HG02798 (cell line): ENCODE measurements around the gene CFAP46.
"Not testable (repeated sequence)": the region's sequence is repeated elsewhere in the genome, so short reads cannot be mapped to it uniquely, and the experiment has no call there.

Experiments used
- ATAC-seq: cut with Tn5 transposase; IDR thresholded peaks from one replicate; pipeline ENCODE4 v1.9.1; 2021; ENCODE audit warnings: mild to moderate bottlenecking; ENCODE audit not compliant: unreplicated experiment, poor library complexity

CFAP46 gene

DNA sequence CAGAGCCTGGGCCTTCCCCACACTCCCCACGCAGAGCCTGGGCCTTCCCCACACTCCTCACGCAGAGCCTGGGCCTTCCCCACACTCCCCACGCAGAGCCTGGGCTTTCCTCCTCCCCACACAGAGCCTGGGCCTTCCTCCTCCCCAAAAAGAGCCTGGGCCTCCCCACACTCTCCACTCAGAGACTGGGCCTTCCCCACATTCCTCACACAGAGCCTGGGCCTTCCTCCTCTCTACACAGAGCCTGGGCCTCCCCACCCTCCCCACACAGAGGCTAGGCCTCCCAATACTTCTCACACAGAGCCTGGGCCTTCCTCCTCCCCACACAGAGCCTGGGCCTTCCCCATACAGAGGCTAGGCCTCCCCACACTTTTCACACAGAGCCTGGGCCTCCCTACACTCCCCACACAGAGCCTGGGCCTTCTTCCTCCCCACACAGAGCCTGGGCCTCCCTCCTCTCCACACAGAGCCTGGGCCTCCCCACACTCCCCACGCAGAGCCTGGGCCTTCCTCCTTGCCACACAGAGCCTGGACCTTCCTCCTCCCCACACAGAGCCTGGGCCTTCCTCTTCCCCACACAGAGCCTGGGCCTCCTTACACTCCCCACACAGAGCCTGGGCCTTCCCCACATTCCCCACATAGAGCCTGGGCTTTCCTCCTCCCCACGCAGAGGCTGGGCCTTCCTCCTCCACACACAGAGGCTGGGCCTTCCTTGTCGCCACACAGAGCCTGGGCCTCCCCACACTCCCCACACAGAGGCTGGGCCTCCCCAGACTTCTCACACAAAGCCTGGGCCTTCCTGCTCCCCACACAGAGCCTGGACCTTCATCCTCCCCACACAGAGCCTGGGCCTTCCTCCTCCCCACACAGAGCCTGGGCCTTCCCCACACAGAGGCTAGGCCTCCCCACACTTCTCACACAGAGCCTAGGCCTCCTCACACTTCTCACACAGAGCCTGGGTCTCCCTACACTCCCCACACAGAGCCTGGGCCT lies 10.8 kb downstream of the CFAP46 start:
- ATAC-seq: not testable (repeated sequence)

DNA sequence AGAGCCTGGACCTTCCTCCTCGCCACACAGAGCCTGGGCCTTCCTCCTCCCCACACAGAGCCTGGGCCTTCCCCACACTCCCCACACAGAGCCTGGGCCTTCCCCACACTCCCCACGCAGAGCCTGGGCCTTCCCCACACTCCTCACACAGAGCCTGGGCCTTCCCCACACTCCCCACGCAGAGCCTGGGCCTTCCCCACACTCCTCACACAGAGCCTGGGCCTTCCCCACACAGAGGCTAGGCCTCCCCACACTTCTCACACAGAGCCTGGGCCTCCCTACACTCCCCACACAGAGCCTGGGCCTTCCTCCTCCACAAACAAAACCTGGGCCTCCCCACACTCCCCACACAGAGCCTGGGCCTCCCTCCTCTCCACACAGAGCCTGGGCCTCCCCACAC lies 11.7 kb downstream of the CFAP46 start:
- ATAC-seq: not testable (repeated sequence)

DNA sequence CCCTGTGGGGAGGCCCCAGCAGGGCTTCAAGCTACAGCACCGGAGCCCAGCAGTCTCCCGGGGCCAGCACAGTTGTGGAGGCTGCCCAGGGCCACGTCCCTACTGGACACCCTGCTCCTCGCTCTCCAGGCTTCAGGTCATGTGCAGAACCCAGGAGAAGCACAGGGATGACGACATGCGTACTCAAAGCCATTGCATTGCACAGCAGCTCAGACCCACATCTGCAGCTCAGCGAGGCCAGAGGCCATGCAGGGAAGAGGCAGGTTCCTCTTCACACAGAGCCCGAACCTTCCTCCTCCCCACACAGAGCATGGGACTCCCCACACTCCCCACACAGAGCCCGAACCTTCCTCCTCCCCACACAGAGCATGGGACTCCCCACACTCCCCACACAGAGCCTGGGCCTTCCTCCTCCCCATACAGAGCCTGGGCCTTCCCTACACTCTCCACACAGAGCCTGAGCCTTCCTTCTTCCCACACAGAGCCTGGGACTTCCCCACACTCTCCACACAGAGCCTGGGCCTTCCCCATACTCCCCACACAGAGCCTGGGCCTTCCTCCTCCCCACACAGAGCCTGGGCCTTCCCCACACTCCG lies 12.3 kb downstream of the CFAP46 start:
- ATAC-seq: no peak

DNA sequence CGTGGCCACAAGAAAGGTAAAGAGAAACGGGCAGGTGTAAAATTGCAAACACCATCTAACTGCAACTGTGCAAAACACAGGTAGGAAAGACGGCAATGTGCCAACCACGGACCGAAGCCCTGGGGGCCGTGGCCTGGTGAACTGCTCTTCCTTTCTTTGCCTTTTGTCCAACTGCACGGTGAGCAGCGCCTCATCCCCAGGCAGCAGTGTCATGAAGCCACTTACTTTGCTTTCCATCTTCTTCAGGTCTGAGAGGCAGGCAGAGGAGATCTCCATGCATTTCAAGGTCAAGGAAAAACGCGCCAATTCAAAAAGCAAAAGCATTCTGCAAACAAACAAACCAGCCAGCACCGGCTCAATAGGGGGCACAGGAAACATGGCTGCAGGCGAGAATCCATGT lies 12.9 kb downstream of the CFAP46 start:
- no peak for ATAC-seq

DNA sequence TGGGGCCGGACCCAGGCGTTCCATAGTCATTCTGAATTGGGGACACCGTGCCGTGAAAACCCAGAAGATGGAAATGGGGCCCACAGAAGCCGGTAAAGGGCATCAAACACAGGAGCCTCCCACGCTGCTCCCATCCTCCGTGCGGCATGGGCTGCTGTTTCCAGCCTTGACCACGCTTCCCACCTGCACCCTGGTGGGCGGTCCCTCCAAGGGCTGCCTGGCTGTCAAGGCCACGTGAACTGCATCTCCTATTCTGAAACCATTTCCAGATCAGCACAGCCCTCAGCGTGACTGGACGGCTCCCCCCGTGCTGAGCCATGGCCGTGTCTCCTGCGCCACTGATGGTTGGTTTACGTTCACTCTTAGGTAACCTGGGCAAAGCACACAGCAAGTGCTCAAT lies 14.1 kb downstream of the CFAP46 start:
- ATAC-seq: no peak

DNA sequence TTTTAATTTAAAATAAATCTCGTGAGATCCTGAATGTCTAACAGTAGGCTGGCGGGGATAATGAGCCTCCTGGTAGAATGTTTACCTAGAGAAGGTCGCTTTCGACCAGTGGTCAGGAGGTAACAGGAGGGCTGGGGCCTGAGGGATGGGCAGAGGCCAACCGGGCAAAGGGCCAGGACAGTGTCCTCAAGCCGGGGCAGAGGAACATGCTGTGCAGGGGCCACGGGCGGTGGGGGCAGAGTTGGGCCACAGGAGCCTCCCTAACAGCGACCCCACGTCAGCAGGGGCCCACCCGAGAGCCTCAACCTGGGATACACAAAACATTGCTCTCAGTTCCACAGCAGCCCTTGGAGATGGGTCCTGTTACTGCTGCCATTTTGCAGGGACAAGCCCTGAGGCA lies 14.5 kb downstream of the CFAP46 start:
- no peak for ATAC-seq

DNA sequence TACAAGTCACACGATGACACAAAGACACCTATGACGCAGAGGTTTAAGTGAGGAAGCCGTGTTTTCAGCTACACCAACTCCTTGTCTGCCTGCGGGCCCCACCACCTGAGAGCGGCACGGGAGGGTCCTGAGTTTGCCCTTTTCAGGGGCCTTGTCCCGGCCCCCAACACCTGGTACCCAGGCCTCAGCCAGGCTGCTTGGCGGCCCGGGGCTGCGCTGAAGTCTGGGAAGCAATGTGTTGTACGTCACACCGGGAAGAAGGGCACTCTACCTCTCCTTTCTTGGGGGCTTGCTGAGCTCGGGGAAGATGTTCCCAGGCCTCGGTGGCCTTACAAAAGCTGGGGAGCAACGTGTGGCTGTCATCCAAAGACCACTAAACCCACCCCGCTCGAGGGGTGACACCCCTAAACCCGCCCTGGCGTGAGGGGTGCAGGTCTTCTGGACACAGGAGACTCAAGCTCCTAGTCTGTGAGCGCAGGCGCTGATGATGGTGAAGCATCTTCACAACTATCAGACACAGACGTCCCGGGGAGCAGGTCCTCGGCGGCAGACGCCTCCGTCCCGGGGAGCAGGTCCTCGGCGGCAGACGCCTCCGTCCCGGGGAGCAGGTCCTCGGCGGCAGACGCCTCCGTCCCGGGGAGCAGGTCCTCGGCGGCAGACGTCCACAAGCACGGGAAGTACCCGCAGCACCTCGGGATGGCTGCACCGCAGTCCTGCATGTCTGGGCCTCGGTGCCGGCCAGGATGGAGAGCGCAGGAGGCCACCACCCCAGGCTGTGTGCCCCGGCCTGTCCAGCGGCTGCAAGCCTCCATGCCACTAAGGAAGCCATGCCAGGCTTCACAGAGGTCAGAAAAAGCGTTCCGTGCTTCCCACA lies 15.4 kb downstream of the CFAP46 start:
- no peak for ATAC-seq

DNA sequence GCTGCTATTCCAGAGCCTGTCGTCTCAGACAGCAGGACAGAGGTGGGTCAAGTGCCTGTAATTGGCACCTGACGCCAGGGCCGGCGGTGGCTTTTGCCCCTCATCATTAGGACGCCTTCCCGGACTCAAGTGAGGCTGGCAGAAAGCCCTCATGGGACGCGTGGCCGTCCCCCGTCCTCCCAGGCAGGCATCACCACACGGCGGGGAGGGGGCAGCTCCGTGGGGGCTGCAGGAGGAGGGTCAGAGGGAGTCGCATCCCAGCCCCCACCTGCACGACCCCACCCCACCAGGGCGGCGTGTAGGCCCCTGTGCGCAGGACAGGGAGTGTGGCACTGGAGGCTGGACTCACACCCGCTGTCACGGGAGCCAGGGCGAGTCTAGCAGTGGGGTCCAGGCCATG lies 16.3 kb downstream of the CFAP46 start:
- ATAC-seq: no peak

DNA sequence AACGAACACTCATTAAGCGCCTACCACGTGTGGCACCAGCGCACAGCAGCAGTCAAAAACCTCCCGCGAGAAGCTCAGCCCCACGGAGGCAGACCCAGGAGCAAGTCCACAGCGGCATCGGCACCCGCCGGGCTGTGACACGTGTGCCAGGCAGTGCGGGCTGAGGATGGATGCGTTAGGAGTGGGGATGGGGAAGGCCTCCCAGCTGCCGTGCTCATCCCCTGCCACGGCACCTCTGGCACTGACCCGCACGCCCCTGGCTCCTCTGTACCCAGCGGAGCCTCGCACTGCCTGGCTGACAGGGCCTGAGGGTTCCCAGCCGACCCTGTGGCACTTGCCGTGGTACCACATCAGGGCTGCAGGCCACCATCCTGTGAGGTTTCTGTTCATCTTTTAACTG lies 16.8 kb downstream of the CFAP46 start:
- ATAC-seq: no peak

DNA sequence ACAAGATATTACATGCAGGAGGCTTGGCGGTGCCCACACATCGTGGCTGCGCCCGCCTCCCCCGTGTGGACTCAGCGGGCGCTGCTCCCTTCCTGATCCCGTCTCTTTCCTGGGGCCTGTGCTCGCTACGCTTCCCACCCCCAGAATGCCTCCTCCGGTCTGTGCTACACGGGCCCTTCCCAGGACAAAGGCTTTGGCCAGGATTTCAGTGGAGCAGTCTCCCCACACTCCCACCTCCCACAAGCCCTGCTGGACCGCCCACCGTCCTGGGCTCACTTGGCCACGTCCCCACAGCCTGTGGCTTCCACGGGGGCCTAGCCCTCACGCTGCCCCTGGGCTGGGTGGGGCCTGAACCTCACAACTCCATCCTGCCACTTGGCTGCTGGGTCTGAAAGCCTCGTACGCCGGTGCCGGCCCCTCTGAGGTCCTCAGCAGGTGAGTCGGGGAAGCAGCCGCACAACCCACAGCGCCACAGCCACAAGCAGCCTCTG lies 17.3 kb downstream of the CFAP46 start:
- no peak for ATAC-seq

DNA sequence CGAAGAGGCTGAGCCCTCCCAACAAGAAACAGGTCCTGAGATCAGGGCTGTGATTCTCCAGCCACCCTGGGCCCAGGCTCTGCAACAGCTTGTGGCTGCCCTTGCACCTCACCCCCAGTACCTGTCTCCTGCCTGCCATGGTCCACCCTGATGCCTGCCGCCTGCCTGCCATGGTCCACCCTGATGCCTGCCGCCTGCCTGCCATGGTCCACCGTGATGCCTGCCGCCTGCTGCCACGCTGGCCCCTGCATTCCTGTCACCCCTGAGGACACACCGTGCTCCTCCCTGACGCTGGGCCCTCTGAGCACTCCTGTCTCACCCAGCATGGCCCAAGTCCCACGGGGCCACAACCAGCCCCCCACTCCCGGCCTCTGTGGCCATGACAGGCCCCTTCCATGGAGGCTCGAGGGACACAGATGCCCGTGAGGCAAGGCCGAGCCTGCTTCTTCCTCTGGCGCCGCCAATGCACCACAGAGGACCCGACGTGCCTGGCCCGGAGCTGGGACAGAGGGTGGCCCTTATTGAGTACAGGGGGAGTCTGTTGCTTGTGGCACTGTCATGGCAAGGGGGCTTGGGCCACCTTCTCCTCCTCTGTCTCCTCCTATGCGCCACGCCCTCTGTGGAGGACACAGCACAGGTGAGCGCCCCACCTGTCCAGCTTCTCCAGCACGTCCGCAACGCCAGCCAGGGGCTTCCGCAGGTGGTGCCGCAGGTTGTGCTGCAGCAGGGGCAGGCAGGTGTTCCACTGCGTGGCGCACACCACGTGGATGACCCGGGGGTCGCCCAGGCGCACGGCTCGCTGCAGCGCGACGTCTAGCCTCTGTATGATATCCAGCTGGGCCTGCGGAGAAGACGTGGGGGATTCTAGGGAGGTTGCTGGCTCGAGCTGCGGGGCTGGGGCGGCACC lies 18.1 kb downstream of the CFAP46 start:
- no peak for ATAC-seq

DNA sequence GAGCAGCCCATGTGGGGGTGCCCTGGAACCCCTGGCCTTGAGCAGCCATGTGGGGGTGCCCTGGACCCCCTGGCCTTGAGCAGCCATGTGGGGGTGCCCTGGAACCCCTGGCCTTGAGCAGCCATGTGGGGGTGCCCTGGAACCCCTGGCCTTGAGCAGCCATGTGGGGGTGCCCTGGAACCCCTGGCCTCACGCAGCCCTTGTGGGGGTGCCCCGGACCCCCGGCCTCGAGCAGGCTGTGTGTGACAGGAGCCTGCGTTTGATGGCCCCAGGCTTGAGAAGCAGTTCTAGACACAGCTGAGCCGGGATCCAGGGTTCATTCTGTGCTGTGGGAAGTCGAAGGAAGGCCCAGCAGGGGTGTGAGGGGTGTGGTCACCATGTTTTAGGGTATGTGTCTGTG lies 19.0 kb downstream of the CFAP46 start:
- ATAC-seq: not testable (repeated sequence)

DNA sequence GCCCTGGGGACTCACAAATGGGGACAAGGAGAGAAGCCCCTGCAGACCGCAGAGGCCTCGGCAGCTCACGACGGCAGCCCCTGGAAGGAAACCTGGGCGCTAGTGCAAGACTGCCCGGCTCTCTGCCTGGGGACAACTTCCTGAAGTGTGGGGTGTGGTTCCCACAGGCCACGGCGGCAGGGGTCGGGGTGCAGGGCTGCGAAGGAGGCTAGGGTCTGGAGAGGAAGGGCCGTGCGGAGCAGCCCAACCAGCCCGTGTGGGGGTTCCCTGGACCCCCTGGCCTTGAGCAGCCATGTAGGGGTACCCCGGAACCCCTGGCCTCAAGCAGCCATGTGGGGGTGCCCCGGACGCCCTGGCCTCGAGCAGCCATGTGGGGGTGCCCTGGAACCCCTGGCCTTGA lies 19.5 kb downstream of the CFAP46 start:
- no peak for ATAC-seq

DNA sequence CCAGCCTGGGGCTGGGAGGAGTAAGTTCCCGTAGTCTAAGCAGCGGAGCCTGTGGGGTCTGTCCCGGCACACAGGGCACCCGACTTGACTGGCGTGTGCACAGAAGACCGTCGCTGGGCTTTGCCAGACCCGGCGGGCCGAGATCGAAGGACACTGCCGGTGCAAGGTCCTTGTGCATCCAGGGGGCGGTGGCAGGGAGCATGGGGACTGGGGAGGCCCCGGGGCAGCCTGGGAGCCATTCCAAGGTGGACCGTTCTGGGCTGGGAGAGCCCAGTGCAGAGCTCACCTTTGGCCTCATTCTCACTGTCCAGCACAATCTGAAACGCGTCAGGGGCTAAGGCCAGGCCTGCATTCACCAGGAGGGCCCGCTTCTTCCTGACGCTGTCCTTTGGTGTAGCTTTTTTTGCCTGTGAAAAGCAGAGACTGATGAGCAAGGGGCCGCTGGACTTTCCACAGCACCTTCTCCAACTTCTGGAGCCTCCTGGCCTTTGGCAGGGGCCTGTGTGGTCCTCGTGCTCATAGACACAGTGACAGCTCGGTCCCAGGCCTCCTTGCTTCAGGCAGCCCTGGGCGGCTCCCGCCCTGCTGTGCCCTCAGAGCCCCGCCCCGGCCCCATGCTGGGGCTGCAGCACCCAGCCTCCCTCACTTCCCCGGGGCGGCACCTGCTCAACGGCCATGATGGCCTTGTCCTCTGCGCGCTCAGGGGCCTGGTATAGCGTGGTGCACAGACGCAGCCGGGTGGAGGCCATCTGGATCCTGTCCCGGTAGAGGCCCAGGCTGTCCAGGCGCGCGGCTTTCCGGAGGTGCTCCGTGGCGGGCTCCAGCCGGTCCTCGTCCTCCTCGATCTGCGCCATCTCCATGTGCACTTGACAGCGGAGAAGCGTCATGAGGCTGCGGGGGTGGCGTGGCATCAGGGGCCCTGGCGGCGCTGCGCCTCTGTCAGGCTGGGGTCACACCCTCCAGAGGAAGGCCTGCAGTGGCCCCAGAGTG lies 20.3 kb downstream of the CFAP46 start:
- ATAC-seq: no peak

DNA sequence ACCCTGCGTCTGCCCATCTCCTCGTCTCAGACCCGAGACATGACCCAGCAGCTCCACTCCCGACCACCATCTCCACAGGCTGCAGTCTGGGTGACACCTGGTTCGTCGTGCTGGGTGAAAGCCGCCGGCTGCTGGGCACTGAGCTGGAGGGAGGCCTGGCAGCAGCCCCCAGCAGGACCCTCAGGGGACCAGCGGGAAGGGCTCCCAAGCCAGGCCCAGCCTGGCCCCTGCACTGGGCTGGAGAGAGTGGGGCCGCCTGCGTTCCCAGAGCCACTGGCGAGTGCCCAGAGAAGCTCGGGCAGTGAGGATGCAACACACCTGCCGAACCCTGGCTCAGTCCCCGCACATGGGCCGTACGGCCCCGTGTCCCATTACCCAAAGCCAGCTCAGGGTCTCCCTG lies 21.3 kb downstream of the CFAP46 start:
- no peak for ATAC-seq

DNA sequence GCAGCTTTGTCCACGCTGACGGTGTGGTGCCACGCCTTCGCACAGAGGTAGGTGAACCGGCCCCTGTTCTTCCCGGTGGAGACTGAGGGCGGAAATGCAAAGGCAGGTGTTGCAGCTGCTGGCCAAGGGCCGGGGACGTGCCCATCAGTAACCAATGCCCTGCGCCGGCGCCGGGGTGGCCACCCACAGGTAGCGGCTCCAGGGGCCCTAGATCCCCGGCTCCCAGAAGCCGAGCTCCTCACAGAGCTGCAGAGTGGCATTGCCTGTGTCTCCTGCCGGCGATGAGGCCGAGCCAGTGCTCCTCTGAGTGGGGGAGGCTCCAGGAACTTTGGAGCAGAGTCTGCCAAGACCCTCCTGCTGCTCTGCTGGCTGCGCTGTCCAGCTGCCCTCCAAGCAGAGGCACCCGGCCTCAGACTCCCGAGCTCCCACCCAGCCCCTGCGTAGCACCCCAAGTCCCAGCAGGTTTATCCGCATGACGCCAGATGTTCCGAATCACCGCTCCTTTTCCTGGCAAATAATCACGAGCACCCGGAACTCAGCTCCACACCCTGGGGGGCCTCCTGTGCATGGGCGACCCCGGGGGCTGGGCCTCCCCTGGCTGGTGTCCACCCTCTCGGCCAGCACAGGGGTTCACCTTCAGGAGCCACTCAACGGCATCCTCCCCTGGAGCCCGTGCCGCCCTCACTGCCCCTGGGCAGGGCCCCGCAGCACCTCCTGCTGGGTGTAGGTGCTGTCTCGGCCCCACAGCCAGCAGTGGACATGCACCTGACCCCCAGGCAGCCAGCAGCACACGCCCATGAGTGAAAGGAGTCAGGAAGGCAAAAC lies 22.1 kb downstream of the CFAP46 start:
- ATAC-seq: no peak

DNA sequence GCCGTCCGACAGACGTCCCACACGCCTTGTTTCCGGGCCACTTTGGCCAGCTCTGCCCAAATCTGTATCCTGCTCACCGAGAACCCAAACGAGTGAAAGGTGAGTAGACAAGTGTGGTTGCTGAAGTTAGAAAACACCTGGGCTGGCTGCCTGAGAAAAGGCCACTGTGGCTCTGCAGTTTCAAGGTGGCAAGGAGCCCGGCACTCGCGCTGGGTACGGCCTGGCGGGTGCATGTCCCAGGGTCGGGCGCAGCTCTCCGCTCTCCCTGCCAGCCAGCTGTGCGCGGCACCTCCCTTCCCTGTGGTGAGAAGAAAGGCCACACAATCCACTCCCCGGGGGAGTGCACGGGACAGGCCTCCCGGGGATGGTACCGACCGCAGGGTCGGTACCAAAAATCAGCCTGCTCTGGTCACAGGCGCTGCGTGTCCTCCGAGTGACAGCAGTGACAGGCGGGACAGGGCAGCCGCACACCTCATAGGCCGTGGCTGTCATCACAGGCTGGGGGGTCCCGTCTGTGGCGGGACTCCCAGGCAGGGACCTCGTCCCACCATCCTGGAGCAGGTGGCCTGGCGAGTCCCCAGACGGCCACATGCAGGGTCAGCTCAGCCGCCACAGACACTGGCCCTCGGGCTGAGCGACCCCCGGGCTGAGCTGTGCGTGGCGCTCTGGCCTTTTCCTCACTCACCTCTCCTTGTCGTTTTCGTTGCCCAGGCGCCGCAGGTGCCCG lies 22.8 kb downstream of the CFAP46 start:
- ATAC-seq: no peak
